GM12872 (cell line): ENCODE data around the gene GATAD2A.

ENCODE experiments used
- CTCF ChIP-seq: IDR thresholded peaks from 3 replicates; pipeline ENCODE4 v1.5.1; 2011; ENCODE audit warnings: low read depth, mild to moderate bottlenecking, low read length, moderate library complexity; ENCODE audit not compliant: insufficient read depth

Gene GATAD2A

GRCh38 chr19:19490214-19490968, 84.9 kb downstream of the GATAD2A start:
- peak; percentile 83 for TF ChIP-seq CTCF

- no peak for TF ChIP-seq CTCF
Measured at GRCh38 chr19:19491321-19492025, 86.0 kb downstream of the GATAD2A start.

GRCh38 chr19:19492026-19492610, 86.6 kb downstream of the GATAD2A start:
- TF ChIP-seq CTCF: no peak

- no peak for TF ChIP-seq CTCF
Measured at GRCh38 chr19:19493841-19494546, 88.5 kb downstream of the GATAD2A start.

- TF ChIP-seq CTCF: no peak
Measured at GRCh38 chr19:19495614-19496603, 90.4 kb downstream of the GATAD2A start.

GRCh38 chr19:19498255-19498991, 92.9 kb downstream of the GATAD2A start:
- TF ChIP-seq CTCF: no peak
